GM21360 (cell line): ENCODE data around the gene ELAVL2.
"Not testable (repeated sequence)": the region's sequence is repeated elsewhere in the genome, so short reads cannot be mapped to it uniquely, and the experiment has no call there.

Experiments used
- ATAC-seq: cut with Tn5 transposase; IDR thresholded peaks from one replicate; pipeline ENCODE4 v1.9.1; 2021; ENCODE audit warnings: mild to moderate bottlenecking, moderate library complexity; ENCODE audit not compliant: unreplicated experiment

Gene ELAVL2

DNA sequence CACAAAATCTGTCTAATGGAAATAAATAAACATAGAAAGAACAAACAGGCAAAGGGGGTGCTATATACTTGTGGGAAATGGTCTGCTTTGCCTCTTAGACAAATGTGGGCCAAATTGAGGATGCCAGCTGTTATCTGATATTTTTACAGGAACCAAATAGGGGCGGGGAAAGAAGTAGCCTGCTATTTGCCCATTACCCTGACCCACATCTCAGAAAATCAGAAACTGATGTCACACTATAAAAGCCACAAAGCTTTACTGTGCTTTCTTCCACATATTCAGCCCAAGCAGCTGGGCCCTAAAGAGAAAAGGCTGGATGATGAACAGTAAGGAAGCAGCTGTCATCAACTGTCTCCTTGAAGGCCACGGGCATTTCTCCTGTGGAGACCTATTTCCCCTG lies 97.3 kb downstream of the ELAVL2 start:
- ATAC-seq, result no peak

DNA sequence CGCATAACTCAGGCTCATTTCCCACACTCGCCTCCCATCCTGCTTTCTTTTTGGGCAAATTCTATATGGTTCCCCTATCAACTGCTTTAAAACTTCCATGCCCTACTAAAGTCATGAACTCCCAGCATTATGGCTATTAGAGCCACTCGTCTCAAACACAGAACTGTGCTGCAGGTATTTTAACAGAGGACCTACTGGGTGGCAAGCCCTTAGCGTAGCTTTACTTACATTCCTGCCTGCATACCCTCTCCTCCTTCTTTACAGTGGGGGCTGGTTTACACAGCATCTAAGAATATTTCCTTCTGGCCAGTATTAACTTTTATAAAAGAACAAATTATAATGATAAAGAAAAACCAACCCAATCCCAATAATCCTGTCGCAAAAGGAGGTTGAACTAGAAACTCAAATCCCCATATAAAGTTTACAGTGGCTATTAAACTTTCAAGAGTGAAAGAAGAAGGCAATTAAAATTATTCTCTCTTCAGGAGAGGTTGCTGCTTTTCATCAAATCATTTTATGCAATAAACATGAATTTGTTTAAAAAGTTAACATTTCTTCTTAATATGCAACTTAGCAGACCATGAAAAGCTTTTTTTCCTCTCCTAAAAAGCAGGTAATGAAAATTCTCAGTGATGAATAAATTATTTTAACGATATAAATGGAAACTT lies 100.6 kb downstream of the ELAVL2 start:
- ATAC-seq, result no peak

DNA sequence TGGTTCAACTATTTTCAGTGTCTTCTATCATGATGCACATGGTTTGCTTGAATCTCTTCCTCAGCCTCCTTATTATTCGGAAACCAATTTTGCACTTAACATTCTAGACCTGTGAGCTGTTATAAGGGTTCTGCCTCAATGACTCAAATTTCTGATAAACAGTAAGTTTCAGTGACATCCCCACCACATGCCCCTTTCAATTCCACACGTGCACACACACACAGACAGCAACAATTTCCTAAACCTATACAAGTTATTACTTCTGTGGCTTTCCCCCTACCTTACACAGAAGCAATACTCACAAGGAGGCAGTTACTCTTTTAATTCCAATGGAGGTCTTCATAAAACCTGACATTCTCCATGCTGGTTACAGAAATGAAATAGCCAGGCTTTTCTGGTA lies 102.4 kb downstream of the ELAVL2 start:
- no peak for ATAC-seq

DNA sequence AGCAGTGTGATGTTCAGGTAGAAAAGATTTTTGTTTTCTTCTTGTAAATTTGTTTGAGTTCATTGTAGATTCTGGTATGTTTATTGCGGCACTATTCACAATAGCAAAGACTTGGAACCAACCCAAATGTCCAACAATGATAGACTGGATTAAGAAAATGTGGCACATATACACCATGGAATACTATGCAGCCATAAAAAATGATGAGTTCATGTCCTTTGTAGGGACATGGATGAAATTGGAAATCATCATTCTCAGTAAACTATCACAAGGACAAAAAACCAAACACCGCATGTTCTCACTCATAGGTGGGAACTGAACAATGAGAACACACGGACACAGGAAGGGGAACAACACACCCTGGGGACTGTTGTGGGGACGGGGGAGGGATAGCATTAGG lies 103.0 kb downstream of the ELAVL2 start:
- not testable (repeated sequence) for ATAC-seq

DNA sequence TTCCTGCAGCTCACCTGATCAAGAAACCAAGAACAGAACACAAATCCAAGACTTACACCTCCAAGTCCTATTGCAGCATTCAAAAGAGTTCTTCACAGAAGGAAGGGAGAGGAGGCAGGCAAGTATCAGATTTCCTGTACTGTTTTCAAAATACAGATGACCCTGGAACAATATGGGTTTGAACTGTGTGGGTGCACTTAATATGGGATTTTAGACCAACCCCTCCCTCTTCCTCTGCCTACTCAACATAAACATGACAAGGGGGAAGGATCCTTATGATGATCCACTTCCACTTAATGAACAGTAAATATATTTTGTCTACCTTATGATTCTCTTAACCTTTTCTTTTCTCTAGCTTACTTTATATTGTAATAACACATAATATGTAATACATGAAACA lies 104.6 kb downstream of the ELAVL2 start:
- ATAC-seq, result no peak

DNA sequence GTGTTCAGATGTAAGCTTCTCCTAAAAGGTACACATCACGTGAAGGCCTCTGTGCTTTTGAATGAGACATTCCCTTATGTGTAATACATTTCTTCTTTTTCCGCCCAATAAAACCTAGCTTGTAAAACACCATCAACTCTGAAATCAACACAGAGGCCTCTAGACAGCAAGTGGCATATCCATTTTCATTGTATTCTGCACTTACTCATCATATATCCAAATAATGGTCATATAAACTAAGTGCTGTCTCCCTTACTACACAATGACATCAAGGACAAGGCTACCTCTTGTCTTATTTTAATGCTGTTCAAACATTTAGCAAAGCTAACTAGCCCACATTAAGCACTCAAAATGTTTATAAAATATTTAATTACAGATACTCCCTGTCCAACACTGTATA lies 108.5 kb downstream of the ELAVL2 start:
- ATAC-seq, result no peak

DNA sequence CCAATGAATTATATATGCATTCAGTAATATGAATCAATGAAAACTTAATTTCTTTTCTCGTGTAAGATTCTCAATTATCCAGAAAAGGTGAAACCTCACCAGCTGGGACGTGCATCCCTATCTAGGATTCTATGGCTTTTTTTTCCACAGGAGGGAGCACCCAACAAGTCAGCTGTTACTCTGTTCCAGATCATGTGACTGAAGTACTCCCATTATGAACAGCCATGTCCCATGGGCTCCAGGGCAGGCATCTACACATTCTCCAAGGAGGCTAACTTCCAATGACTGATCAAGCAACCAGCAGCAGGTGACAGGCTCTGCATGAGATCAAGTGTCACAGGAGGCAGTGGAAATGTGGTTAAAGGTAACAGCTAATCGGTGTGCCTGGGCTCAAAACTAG lies 118.8 kb downstream of the ELAVL2 start:
- ATAC-seq, result no peak

DNA sequence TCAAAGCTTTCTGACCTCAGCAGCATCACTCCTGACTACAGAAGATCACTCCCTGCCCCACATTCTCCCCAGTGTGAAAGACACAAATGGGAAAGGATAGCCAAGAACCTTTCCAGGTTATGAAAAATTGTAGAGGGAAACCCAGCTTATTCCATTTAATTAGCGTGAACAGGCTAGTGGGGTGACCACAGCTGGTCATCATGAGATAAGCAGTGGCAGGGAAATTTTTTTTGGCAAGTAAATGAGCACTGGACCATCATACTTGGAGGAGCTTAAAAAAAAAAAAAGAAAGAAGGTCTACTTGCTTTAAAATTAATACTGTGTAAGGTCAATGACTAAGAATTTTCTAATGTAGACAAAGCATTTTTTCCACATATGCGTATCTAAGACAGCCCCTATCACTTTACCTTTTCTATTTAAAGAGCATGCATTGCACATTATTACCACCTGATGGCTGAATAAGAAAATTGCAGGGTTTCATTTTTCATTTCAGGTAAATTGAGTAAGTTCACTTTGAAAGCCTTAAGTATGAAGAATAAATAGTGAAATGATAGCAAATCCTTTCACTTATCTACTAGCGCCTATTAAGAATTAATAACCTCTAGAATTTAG lies 123.6 kb downstream of the ELAVL2 start:
- ATAC-seq, result no peak

DNA sequence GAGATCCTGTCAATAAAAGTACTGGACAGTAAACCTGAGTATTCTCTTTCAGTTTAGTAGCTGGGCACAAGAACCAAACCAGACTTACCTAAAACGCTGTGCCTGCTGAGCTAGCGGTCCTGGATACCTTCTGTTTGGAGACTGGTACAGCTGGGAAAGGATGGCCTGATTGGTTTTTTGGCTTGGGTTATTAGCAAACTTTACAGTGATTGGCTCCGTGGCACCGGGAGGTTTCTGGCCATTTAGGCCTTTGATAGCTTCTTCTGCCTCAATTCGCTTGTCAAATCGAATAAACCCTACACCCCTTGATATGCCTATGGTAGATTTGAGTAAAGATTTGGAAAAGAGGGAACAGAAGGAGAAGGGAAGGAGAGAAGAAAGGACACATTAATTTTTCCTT lies 124.7 kb downstream of the ELAVL2 start:
- ATAC-seq, result no peak

DNA sequence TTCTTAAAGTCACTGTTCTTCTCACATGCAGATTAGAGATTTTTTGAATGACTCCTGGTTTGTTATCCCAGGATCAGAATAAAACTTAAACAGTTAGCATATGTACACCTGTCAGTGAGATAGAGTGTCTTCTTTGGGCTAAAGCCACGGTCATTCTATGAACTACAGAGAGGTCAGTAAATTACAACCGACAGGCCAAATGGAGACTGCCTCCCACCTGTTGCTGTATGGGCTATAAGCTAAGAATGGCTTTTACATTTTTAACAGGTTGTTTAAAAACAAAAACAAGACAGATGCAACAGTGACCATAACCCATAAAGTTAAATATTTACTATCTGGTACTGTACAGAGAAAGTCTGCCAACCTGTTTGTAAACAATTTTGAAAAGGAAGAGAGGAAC lies 125.7 kb downstream of the ELAVL2 start:
- no peak for ATAC-seq

DNA sequence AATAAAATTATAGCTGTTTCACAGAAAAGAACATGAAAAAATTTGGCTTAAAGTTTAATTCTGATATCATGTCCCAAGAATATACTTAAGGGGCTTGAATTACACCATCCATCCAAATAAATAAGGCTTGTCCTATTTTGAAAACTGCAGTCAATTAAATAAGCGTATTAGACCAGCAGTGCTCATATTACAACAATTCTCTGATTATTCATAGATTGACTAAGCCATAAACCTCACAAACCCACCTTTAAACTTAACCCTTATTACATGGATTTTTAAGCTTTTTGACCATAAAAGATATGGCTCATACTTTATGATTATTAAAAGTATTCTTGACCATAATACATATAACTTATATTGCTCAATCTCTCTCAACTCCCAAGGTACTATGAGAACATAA lies 127.9 kb downstream of the ELAVL2 start:
- no peak for ATAC-seq

DNA sequence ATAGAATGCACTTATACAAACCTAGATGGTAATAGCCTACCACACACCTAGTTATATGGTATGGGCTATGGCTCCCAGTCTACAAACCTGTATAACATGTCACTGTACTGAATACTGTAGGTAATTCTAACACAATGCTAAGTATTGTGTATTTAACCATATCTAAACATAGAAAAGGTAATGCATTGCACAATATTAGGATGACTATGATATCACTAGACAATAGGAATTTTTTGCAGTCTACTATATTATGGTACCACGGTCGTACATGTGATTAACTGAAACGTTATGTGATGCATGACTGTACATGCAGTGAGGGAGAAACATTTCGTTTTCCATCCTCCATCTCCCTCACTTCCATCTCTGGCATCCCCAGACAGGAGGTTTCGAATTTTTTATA lies 130.5 kb downstream of the ELAVL2 start:
- ATAC-seq, result no peak

DNA sequence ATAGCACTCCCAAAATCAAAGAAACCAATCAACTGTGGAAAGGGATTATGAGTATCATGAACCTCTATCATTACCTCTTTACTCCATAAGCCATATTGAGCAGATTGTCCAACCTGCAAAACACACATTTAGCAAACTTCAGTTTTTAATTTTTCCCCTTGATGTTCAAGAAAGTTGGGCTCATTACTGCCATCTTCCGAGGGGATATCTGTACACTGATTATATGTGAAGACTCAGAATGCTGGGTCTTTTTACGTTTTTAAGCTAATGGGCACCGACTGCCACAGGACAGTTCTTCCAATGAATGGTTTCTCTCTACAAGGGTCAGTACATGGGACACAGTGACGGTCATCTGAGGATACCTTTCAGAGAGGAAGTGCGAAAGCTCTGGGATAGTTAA lies 132.7 kb downstream of the ELAVL2 start:
- ATAC-seq, result no peak

DNA sequence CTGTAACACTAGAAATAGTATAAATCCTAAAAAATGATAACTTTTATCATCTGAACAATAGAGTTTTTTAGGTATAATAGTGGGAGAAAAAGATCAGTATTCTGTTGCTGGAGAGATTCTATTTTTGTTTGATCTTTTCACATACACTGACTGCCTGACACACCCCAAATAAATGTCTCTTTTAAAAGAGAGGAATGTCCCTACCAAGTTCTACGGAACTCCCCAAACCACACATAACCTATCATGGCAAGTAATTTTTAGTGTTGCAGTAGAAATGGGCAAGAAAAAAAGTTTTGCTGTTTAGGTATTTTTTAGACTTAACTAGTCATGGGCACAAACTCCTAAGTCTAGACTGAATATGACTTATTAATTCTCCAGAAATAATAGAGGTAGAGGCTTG lies 139.1 kb downstream of the ELAVL2 start:
- ATAC-seq, result no peak

DNA sequence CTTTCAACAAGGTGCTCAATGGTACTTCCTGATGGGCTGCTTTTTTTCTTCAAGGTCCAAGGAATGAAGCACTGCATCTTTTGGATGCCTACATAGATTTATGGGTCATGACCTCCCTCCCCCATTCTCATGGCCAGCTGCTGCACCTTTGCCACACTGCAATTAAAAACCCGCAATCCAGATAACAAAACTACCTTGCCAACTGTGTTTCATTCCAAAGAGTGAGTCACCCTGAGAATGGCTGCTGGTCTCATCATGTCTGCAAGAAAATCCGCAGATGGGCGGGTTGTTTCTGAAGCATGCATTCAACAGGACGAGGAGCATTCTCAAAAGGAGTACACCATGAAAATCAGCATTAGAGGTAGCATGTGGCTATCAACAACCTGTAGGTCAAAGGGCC lies 139.8 kb downstream of the ELAVL2 start:
- ATAC-seq, result no peak

DNA sequence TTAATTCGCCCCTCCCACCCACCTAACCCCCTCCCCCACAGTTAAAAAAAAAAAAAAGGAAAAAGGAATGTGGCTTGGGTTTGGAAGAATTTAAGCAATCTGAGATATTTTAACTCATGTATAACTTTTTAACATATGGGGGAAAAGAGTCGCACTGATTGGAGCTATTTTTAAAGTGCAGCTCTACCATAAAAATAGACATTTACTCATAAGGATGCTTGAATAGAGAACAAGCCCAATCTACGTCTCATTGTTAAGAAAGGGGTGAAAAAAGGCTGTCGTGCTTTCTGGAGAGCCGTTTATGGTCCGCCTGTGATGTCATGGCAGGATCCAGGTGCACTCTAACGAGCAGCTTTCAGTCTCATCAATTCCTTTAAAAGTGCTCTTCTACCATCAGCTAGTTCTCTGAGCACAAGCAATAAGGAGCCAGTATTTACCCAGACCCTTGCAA lies 142.4 kb downstream of the ELAVL2 start:
- ATAC-seq, result no peak

DNA sequence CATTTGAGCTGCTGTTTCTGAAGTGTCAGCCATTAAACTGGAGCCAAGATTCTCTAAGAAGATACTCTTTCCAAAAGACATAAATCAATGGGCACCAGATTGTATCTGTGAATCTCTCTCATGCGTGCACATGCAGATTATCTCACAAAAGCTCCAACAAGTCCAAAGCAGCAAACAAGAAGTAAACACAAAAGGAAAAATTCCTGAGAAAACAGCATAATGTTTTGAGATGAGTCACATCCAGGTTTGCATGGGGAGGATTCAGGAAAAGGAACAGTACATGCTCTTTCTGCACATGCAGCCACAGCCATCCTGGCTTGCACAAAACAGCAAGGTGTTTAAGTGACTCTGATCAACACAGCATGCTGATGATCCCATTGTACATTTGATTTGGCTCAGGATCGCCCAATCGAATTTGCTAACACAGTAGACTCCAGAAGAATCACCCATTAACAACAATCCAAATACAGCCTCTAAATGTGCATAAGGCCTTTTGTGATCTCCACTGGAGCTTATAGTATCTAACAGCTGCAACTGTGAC lies 143.1 kb downstream of the ELAVL2 start:
- ATAC-seq, result no peak

DNA sequence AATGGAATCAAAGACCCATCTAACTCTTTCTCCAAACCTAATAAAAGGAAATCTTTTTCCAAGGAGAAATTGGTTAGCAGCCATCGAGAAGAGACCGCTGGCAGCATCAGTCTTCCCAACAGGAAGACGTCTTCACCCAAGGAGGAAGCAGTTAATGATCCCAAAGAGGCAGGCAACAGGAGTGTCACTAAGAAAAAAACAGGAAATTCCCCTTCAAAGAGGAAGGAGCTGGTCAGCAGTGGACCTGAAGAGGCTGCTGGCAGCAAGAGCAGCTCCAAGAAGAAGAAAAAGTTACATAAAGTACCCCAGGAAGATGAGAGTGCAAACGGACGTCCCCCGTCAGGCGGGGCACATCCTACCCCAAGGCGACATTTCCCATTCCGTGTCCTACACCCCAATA lies 143.7 kb downstream of the ELAVL2 start:
- no peak for ATAC-seq

DNA sequence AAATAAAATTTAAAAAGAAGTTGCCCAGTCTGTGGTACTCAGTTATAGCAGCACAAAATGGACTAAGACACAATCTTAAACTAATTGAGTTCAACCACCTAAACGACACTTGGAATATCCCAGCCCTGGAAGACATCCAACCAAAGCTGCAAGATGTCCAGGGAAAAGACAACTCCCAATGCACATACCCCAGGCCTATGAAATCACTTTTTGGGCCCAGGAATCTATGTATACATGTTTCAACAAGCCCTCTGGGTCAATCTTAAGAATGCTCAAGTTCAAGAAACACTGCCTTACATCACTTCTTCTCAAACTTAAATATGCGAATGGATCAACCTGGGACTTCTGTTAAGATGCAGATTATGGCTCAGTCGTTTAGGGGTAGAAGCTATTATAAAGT lies 148.6 kb downstream of the ELAVL2 start:
- no peak for ATAC-seq

DNA sequence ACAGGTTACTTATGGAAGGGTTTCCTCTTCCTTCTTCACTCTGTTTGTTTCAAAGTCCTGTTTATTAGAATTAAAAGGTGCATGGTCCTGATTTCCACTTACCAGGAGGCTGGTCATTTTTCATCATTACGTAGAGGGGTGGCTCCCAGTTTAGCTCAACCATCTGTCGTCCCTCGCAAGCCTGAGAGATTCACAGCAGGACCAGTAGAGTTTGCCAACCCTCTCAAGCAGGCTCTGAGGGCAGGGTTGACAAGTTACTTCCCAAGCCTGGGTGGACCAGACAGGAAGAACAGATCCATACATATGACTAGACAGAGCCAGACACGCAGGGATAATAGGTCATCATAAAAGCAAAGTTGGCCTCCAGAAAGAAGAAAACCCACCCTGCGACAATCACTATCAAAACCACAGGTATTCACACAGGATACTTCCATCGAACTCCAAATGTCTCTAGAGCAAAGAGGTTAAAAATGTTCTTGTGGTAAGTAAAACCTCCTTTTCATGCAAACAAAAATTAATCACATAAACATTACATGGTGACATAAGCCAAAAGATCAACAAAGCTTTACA lies 151.9 kb downstream of the ELAVL2 start:
- no peak for ATAC-seq

DNA sequence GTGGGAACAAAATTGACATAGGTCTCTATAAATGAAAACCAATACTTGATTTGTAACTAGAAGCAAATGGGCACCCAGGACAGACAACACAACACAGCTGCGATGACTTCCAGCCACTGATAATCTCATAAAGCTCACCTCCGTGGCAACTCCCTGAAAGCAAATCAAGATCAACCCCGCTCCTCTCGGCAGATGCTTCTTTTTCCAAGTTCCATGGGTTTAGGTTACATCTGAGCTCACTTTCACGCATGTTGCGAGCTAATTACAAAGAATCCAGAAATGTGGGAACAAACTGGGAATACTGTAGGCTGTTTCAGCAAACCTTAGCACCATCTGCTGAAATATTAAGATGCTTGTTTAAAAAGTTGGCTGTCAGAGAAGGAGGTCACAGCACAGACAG lies 153.9 kb downstream of the ELAVL2 start:
- no peak for ATAC-seq

DNA sequence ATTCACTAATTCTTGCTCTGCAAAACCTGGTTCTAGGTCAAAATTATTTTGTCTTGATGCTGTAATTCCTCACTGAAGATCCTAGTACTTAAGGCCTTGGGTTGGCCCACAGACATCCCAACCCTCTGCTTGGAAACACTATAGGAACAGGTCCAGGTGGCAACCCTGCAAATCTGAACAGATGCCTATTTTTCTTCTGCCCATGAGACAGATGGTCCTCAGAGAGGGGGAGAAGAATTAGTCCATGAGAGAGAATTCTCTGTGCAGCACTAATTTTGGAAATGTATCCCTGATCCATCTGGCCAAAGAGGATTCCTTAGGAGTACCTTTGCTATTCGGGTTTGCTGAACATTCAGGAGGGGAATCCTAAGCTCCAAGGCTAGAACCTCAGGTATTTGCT lies 156.3 kb downstream of the ELAVL2 start:
- ATAC-seq, result no peak
